Inferior parietal cortex (tissue), 1 donor: Measurements from ENCODE around the gene C14orf119.

Source experiments
- DNase-seq: peaks from one replicate; pipeline ENCODE4 v3.0.0-alpha.2; 2016; ENCODE audit errors: extremely low spot score

The C14orf119 gene, protein sequence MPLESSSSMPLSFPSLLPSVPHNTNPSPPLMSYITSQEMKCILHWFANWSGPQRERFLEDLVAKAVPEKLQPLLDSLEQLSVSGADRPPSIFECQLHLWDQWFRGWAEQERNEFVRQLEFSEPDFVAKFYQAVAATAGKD

DNA sequence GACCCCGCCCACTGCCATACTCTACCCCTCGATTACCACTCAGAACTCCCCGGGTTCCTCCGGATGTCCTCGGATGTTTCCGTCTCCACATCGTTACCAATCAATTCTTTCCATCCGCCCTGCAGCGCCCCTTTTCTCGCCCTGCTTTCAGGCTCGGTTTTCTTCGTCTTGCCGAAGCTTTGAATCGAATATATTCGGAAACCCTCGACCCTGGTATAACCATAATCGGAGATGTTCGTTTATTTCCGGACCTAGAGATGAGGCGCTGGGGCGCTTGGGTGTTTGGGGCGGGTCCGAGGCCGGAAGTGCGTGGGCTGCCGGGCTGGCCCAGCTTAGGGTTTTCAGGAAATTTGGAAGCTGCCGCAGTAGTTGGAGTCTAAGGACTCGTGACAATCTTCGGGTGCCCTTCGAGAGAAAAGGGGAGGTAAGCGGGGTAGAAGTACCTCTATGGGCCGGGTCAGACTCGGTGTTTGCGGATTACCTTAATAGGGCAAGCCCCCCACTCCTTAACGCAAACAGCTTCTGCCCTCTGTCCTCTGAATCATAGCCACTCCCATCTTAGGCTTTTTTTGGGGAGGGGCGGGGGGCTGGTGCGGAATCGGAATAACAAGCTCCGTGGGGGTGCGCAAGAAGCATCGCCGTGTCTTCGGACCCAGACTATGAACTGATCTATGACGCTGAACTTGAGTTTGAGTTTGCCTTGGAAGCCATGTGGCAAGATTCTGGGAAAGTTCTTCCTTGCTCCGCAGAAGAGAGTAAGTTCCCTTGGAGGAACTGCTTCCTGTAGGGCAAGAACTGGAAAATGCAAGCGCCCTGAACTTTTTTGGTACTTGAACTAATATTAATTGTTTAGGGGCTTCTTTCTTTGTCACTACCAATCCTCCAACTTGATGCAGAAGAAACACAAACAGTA lies at the start of gene C14orf119:
Gene C14orf119 (plus strand): TSS at position 310 of the 913 bp plus-strand sequence. CDS start 2,154 bp downstream, outside the sequence.
- peak; percentile 100 for DNase-seq

DNA sequence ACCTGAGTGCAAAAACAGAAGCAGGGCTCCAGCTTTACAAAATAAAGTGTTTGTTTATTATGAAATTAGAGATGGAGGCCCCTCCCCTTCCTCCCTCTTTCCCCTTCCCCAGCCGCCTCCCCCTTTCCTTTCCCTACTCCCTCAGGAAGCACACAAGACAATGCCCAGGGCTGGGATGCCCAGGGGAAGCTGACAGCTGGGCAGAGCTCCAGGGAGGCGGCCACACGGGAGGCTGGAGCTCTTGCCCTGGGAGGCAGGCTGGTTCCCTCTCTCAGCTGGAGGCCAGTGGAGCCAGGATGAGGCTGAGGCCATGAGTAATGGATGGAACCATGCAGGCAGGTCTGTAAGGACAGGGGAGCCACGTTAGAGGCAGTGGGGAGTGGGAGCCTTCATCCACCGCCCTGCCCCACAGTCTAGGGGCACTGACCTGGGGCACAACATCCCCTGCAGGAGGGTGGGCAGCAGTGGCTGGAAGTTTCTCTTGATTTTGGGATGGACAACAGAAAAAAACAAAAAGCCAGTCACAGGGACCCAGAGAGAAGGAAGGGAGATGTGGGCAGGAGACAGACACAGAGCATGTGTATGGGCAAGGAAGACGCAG lies 48.2 kb upstream of the C14orf119 start:
- no peak for DNase-seq

DNA sequence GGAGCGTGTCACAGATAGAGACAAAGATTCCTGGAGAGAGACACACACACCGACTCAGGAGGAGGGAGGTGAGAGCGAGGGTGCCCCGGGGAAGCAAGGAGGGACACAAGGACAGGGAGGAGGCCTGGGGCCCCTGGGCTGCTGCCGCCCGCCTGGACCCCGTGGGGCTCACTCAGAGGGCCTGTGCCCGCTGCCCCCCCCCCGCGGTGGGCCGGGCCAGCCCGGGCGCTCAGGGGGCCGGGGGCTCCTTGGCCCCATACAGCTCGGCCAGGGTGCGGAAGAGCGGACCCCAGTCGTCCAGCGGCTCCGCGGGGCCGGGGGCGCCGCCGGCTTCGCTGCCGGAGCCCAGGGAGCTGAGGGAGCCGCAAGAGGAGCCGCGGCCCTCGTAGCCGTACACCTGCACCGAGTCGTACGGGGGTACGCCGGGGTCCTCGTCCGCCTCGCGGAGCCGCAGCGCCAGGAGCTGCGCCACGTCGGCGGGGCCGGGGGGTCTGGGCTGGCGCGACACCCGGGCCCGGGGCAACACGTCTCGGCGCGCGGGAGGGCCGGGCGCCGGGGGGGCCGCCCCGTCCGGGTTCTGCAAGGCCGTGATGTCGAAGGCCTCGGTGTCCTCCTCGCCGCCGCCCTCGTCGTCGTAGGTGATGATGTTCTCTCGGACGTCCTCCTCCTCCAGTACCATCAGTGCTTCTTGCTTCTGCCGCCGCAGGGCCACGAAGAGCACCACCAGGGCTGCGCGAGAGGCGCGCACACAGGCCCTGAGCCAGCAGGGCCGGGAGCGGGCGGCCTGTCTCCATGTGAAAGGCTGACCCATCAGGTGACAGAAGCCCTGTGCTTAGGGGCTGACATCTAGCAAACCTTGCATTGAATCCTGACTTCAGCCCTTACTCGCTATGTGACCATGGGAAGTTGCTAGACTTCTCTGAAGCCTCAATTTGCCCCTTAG lies 47.3 kb upstream of the C14orf119 start:
- DNase-seq, result no peak

DNA sequence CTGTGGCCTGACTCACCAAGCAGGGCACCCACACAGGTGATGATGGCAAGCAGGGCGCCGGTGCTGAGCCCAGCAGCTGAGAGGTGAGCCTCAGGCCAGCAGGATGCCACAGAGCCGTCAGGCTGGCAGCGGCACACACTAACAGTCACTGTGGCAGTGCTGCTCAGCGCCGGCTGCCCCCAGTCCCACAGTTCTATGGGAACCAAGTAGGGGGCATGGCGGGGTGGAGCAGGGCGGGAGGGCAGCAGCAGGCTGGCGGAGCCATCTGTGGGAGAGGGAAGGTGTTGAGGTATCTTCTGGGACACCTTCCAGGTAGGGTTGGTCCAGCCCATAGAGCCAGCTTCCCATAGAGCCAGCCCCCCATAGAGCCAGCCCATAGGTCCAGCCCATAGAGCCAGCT lies 46.3 kb upstream of the C14orf119 start:
- DNase-seq, result no peak

DNA sequence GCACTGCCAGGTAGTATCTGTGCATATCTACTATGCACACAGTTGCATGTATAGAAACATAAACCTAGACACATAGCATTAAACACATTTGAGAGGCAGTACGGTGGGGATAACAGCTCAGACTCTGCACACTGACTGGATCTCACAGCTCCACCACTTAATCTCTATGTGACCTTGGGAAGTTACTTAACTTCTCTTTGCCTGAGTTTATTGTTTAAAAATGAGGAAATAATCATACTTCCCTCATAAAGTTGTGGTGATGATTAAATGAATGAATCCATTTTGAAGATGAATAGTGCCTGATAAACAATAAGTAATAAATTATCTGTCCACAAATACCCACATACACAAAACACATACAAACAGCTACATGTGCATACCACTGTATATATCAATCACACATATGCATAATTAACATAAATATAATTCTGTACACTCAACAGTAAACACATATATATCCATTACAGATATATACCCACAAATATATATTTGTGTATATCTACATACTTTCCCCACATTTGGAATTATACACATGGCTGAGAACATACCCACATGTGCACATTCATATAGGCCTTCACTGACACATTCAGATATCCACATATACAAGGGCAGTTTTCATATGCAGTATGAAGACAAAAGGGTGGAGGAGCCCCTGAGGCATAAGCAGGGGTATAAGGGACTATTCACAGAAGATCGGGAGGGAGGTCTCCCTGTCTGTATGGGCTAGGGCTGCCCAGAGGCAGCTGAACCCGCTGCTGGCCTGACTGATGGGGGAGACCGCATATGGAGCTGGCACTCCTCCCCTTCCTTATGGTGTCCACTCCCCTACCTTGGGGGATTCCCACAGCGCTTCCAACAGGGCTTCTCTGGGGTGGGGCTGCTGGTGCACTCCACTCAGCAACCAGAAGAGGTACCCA lies 43.9 kb upstream of the C14orf119 start:
- no peak for DNase-seq

DNA sequence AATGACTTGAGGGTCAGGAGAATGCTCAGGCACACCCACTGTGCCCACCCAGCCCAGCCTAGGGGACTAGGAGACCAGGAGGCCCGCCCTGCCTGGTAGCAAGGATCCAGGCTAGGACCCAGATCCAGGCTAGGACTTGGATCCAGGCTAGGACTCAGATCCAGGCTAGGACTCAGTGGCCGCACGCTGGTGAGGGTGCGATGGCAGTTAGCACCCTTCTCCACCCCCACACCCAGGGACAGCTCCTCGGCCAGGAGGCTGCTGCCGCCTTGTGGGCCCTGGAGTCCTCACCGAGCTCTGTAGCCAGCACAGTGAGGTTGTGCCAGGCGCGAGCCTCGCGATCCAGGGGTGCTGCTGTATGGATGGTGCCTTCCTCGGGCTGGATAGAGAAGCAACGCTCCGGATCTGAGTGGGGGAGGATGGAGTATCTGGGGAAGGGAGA lies 43.1 kb upstream of the C14orf119 start:
- no peak for DNase-seq

DNA sequence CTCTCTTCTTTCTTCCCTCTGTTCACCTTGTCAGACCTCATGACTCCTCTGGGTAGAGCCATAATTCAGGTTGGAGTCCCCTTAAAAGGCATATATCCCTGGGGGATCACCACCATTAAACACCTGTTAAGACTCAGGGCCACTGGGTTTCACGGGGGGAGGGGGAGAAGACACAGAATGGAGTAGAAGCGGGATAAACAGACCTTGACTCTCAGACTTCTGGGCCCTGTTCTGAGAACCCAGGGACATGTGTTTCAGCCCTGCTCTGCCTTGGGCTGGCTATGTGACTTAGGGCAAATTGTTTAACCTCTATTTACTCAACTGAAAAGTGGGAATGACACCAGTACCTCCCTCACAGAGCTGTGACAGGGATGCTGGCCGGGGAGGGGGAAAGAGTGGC lies 42.6 kb upstream of the C14orf119 start:
- DNase-seq, result no peak

DNA sequence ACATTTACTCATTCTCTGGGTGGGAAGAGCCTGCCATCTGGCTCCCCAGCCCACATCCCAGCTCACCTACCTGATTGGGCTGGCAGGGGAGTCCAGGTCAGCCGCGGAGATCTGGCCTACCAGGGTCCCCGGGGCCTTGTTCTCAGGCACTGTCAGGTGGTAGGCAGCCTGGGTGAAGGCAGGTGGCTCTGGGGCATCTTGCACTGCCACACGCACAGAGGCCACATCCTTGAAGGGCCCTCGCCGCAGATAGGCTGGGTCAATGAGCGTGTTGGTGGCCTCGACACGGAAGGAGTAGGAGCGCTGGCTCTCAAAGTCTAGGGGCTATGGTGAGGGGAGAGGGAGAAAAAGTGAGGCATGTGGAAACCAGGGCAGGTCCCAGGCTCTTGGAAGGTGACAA lies 41.9 kb upstream of the C14orf119 start:
- DNase-seq, result no peak

DNA sequence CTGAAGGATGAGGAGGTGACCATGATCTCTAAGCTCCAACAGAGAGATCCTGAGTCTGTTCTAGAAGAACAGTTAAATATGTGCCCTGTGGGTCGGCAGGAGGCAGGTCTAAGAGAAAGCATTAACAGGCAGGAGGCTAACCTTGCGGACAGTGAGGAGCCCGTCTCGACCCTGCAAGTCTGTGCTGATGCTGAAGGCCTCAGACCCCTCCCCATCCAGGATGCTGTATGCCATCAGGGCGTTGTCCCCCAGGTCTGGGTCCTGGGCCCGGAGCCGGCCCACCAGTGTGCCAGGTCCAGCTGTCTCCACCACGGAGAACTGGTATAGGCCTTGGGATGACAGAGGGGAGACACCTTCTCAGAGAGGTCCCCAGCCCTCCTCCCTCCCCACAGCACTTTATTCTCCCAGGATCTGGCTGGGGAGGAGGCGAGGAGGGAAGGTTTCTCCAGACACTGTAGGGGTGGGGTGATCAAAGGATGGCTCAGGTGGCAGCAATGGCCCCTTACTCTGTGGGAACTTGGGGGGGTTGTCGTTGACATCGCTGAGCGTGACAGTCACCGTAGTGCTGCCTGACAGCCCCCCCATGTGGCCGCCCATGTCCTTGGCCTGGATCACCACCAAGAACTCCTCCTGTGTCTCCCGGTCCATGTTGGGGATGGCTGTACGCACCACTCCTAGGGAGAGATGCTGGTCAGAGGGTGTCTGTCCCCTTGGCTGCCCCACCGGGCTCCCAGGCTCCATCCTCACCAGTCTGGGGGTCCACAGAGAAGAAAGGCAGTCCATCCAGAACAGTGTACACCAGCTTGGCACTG lies 41.1 kb upstream of the C14orf119 start:
- no peak for DNase-seq

DNA sequence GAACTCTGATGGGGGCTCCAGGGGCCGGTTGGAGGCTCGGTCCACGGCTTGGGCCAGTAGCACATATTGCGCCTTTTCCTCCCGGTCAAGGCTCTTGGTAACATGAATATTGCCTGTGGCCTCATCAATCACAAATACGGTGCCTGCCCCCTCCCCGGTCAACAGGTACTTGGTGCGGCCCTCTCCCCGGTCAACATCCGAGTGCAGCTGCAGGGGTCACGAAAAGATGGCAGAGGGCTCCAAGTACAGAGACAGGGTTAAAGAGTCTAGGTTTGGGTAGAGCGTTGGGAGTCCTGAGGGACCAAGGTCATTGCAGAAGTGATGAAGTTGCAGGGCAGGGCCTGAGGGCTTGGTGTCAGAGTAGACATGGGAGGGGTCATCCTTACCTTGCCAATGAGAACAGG lies 40.2 kb upstream of the C14orf119 start:
- DNase-seq, result no peak

DNA sequence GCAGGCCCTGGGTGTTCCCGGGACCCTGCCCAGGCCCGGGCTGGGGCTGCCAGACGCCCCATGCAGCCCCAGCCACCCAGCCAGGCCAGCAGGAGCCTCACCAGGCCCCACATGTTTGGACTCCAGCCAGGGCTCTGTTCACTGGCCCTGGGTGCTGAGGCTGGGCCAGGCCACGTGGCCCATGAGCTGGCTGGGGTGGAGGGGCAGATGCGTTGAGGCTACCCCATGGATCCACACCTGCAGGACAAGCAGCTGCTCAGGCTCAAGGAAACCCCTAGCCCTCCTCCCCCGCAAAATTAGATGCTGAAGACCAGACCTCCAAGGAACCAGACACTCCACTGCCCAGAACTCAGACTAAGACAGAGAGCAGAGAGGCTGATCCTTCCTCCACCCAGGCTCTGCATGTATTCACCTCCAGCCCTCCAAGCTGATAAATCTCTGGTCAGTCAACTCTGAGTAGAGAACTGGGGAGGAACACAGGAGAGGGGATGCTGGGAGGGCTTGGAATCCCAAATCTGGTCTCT lies 39.6 kb upstream of the C14orf119 start:
- DNase-seq, result no peak

DNA sequence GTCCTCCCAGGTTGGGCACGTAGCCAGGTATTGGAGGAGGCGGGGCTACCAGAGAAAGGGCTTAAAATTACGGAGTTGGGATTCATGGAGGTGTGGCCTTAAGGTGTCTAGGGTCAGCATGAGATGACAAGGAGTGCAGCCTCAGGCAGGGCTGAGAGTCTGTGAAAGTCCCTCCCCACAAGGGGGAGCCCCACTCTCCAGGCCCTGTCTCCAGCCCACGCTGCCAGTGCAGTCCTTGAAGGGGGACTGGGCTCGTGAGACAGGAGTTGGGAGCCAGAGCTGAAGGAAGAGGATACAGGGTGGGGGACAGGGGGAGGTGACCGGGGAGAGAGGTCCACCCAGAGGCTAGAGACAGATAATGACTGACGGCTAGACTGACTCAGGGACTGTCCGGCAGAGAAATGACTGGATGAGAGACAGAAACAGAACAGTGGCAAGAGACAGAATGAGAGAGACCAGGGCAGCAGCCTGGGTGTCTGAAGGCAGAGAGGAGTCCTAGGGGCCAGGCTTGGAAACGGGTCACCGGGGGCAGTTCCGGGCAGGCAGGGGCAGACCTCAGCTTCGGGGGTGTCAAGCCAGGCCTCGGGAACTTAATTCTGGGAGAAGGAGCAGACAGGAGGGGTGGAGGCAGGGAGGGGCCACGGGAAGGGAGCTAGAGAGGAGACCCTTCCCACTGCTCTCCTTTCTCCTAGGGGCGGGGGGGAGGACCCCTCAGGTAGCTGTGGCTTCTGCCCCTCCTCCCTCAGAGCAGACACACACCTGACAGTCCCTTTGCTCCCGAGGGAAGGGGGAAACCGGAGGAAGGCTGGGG lies 39.0 kb upstream of the C14orf119 start:
- no peak for DNase-seq

DNA sequence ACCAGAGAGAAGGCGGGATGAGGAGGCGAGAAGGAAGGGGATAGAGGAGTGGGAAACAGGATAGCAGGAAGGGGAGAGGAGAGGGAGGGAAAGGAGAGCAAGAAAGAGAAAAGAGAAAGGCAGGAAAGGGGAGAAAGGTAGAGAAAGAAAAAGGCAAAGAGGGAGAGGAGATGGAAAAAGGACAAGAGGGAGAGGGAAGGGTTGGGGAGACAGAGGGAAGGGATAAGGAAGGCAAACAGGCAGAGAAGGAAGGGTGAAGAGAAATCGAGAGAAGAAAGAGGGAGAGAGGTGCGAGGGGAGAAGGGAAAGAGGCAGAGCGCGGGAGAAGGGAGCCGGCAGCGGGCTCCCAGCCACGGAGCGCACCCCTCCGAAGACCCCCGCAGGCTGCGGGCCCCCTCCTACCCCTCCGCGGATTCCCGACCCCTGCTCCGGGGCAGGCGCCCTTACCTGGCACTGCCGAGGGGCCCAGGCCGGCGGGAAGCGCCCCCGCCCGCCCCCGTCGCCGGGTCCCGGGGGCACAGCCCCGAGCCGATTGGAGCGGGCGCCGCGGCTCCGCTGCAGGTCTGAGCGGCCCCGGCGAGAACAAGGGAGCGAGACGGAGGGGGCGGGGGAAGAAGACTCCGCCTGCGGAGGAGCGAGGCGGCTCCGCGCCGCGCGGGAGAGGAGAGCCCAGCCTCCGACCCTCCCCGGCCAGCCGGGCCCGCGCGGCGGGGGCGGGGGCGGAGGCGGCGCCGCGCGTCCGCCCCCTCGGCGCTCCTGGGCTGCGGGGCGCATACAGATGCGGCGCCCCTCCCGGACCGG lies 38.1 kb upstream of the C14orf119 start, which contains the start of gene CDH24:
Gene CDH24 (minus strand): TSS at position 565 of the 801 bp plus-strand sequence. CDS start 1,787 bp downstream, outside the sequence.
- DNase-seq, result no peak

DNA sequence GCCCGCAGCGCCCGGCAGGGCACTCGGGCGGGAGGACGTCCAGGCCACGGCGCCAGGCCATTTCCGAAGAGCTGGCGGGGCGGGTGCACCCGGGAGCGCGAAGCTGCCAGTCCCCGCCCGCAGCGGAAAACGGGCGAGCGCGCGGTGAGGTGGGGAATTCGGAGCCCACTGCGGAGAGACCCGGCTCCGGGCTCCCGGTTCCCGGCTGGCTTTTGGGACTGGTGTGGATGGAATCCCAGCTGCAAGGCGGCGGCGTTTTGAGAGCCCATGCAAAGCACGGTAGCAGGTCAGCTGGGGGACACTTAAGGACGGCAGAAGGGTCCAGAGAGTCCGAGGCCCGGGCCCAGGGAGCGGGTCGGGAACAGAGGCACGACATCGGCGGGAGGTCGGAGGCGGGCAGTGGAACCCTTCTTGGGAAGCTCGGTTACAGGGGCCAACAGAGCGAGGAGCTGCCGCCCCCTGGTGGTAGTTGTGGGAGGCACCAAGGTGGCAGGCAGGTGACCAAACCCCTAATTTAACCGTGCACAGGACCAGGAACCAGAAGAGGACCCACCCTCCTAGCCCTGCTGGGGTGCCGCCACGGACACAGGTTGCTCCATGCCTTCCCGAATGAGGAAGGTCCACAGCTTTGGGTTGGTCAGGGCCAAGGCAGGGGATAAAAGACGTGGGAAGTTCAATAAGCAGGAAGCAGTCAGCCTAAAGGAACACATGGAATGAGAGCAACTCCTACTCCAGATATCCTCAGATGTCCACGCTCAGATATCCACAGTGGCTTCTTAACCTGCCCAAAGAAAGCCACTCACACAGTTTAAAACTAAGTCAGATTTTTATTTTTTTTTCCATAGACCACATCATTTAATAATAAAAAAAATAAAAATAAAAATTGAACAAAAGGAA lies 37.3 kb upstream of the C14orf119 start:
- peak; percentile 89 for DNase-seq

DNA sequence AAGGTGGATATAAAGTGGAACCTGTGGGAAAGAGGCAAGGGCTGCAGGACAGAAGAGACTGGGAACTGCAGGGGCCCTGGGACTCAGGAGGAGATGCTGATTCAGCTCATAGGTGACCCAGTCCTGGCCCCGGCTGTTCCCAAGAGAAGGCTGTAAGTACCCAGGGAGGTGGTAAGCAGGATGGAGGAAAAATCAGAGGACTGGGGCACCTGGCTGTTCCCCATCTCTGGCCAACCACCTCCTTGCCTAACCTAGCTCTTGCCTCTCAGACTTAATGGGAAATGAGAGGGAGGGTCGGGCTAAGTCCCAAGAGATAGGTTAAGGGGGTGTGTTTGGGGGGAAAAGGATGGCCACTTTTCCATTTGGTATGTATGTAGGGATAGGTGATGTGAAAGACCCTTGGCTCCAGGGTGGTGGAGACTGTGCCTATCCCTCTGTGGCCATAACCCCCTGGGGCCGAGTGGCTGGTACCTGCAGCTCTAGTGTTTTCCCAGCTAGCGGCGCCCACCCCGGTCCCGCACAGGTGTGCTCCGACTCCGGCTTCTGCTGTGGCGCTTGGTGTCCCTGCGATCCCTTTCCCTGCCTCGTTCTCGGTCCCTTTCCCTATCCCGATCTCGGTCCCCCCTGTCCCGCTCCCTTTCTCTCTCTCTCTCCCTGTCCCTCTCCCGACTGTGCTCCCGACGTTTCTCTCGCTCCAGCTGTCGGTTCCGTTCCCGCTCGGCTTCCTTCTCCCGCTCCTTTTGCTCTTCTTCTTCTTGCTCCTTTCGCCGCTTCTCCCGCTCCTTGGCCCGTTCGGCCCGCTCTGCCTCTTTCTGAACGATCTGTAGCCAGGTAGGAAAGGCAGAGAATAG lies 36.4 kb upstream of the C14orf119 start:
- no peak for DNase-seq
